GM23338 (cell line): ENCODE results near the gene SMR3A. TPM values are rescaled to one million over a fixed set of nuclear protein-coding genes. Genes with fewer than 3 reads are reported as not detected.

Experiments
- ATAC-seq: fragments of 200-7000 bp; cut with Tn5 transposase; 3 replicates; pipeline ENCODE4 v1.9.1; 2020
- DNase-seq: peaks from one replicate; pipeline ENCODE4 v3.0.0-alpha.2; 2015; ENCODE audit warnings: low spot score
- H2AFZ ChIP-seq: fragments of 200-600 bp; sonication (generic); 2 replicates; pipeline ENCODE4 v1.8.0; 2016; ENCODE audit warnings: antibody characterized with exemption, mild to moderate bottlenecking, moderate library complexity
- H3F3A ChIP-seq: fragments of 200-600 bp; sonication (generic); replicated peaks from 2 replicates; pipeline ENCODE4 v1.8.0; 2017; ENCODE audit warnings: antibody characterized with exemption, mixed run types, low read depth
- H3K27ac ChIP-seq: fragments of 200-600 bp; sonication (generic); 2 replicates; pipeline ENCODE4 v1.6.1; 2016; ENCODE audit warnings: low read depth
- H3K27me3 ChIP-seq: fragments of 200-600 bp; sonication (generic); 2 replicates; pipeline ENCODE4 v1.8.0; 2016; ENCODE audit warnings: mild to moderate bottlenecking, mixed run types, moderate library complexity; ENCODE audit not compliant: insufficient read depth
- H3K36me3 ChIP-seq: fragments of 200-600 bp; sonication (generic); 2 replicates; pipeline ENCODE4 v1.8.0; 2016; ENCODE audit warnings: mild to moderate bottlenecking; ENCODE audit not compliant: insufficient read depth
- H3K4me1 ChIP-seq: fragments of 200-600 bp; sonication (generic); 2 replicates; pipeline ENCODE4 v1.8.0; 2016; ENCODE audit warnings: mild to moderate bottlenecking, moderate library complexity; ENCODE audit not compliant: insufficient read depth
- H3K4me2 ChIP-seq: fragments of 200-600 bp; sonication (generic); 2 replicates; pipeline ENCODE4 v1.7.1; 2017; ENCODE audit warnings: mixed run types
- H3K4me3 ChIP-seq: fragments of 200-600 bp; sonication (generic); 2 replicates; pipeline ENCODE4 v1.6.1; 2016; ENCODE audit warnings: mixed run types
- H3K79me2 ChIP-seq: fragments of 200-600 bp; sonication (generic); replicated peaks from 2 replicates; pipeline ENCODE4 v1.8.0; 2017; ENCODE audit warnings: mild to moderate bottlenecking; ENCODE audit not compliant: insufficient read depth
- H3K9me2 ChIP-seq: fragments of 200-600 bp; sonication (generic); 2 replicates; pipeline ENCODE4 v1.8.0; 2017; ENCODE audit not compliant: insufficient read depth
- H4K20me1 ChIP-seq: fragments of 200-600 bp; sonication (generic); replicated peaks from 2 replicates; pipeline ENCODE4 v1.8.0; 2017; ENCODE audit warnings: mild to moderate bottlenecking; ENCODE audit not compliant: insufficient read depth
- H3K27ac Mint-ChIP-seq: 2 replicates; pipeline ENCODE4 v1.8.0; 2020; ENCODE audit warnings: inconsistent platforms, mild to moderate bottlenecking, moderate library complexity, mixed read lengths
- H3K27me3 Mint-ChIP-seq: 3 replicates; pipeline ENCODE4 v1.8.0; 2022; ENCODE audit warnings: low read depth, mild to moderate bottlenecking, moderate library complexity, mixed read lengths, inconsistent platforms; ENCODE audit not compliant: insufficient read depth, poor library complexity
- H3K36me3 Mint-ChIP-seq: 3 replicates; pipeline ENCODE4 v1.8.0; 2021; ENCODE audit warnings: low read depth, mild to moderate bottlenecking, inconsistent platforms, moderate library complexity, mixed read lengths
- H3K4me1 Mint-ChIP-seq: 3 replicates; pipeline ENCODE4 v1.8.0; 2020; ENCODE audit warnings: mild to moderate bottlenecking, inconsistent platforms, mixed read lengths
- H3K4me3 Mint-ChIP-seq: 3 replicates; pipeline ENCODE4 v1.8.0; 2021; ENCODE audit warnings: moderate library complexity, mild to moderate bottlenecking, inconsistent platforms, mixed read lengths
- H3K9me3 Mint-ChIP-seq: 3 replicates; pipeline ENCODE4 v1.8.0; 2020; ENCODE audit warnings: moderate library complexity, mild to moderate bottlenecking, inconsistent platforms, mixed read lengths
- CREB1 ChIP-seq: fragments of 250-450 bp; sonication (Bioruptor Pico); IDR thresholded peaks from 2 replicates; pipeline ENCODE4 v1.5.0; 2020; ENCODE audit warnings: low read depth, mild to moderate bottlenecking, moderate library complexity
- EZH2 ChIP-seq: fragments of 200-600 bp; sonication (generic); IDR thresholded peaks from one replicate; pipeline ENCODE4 v1.8.0; 2017; ENCODE audit warnings: antibody characterized with exemption, mild to moderate bottlenecking, low read depth; ENCODE audit not compliant: unreplicated experiment
- EZH2phosphoT487 ChIP-seq: fragments of 200-600 bp; sonication (generic); IDR thresholded peaks from one replicate; pipeline ENCODE4 v1.8.1; 2018; ENCODE audit warnings: antibody characterized with exemption; ENCODE audit not compliant: unreplicated experiment
- JUNB ChIP-seq: IDR thresholded peaks from one replicate; pipeline ENCODE4 v1.6.1; 2016; ENCODE audit warnings: antibody characterized with exemption; ENCODE audit not compliant: unreplicated experiment
- NANOG ChIP-seq: IDR thresholded peaks from 2 replicates; pipeline ENCODE4 v1.6.1; 2016; ENCODE audit warnings: antibody characterized with exemption, borderline replicate concordance
- POLR2AphosphoS5 ChIP-seq: IDR thresholded peaks from 2 replicates; pipeline ENCODE4 v1.6.1; 2016; ENCODE audit warnings: antibody characterized with exemption, low read depth
- STAT1 ChIP-seq: IDR thresholded peaks from one replicate; pipeline ENCODE4 v1.6.1; 2016; ENCODE audit warnings: antibody characterized with exemption; ENCODE audit not compliant: unreplicated experiment
- ZNF114 ChIP-seq: fragments of 250-450 bp; sonication (Bioruptor Pico); IDR thresholded peaks from 2 replicates; pipeline ENCODE4 v1.5.0; 2020; ENCODE audit warnings: mild to moderate bottlenecking, moderate library complexity
- ZNF331 ChIP-seq: fragments of 250-450 bp; sonication (Bioruptor Pico); IDR thresholded peaks from 2 replicates; pipeline ENCODE4 v1.5.0; 2020; ENCODE audit warnings: low read depth, mild to moderate bottlenecking, moderate library complexity
- polyA plus RNA-seq: library from polyadenylated mRNA; unstranded; fragments of >200 nt; fragmentation: Nextera tagmentation; extraction: Ambion mirVana; gene quantifications from 2 replicates; pipeline ENCODE4 v1.2.1, GENCODE V29; 2016
- total RNA-seq: library from RNA; depleted of rRNA; stranded (reverse); fragments of >200 nt; shearing (Covaris generic); gene quantifications from 2 replicates; pipeline ENCODE4 v1.2.3, GENCODE V29; 2014
- TF ChIP-seq, protein P1 (sequence below): fragments of 250-450 bp; sonication (Bioruptor Pico); IDR thresholded peaks from 2 replicates; pipeline ENCODE4 v1.5.0; 2020; ENCODE audit warnings: mild to moderate bottlenecking, moderate library complexity
- TF ChIP-seq, protein P2 (sequence below), 2 experiments: fragments of 200-600 bp in 1 of 2; sonication (generic) in 1 of 2; conservative IDR thresholded peaks; 2 replicates each; pipeline versions ENCODE4 v1.5.1 to v1.6.1; 2016 to 2017; ENCODE audit warnings: antibody characterized with exemption in 2 of 2, low read depth in 2 of 2, mild to moderate bottlenecking in 2 of 2, moderate library complexity in 1 of 2
- TF ChIP-seq, protein P3 (sequence below): IDR thresholded peaks from 2 replicates; pipeline ENCODE4 v1.6.1; 2016; ENCODE audit warnings: antibody characterized with exemption
- TF ChIP-seq, protein P4 (sequence below): IDR thresholded peaks from one replicate; pipeline ENCODE4 v1.6.1; 2018; ENCODE audit warnings: antibody characterized with exemption; ENCODE audit not compliant: unreplicated experiment

Gene SMR3A
- total and polyA plus RNA-seq, 2 experiments from 2014 or later: not detected

DNA sequence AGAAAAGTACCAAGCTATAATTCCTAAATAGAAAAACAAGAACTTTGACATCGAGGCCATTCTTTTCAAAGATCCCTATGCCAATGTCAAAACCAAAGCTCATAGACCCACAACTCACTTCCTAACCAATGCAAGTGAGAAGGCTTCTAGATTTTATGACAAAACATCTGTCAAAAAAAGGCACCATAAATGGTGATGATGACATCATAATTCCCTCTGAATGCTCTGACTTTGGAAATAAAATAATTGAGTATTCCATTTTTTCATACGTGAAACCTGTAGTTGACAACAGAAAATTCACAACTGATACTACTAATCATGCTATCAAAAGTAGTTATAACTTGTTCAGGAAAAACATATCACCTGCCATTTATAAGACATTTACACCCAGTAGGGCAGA, 34.5 kb upstream of the SMR3A start:
- no peak overlapping the region for H3K27ac Mint-ChIP-seq
- H3K27ac ChIP-seq: no peak overlapping the region
- H3F3A ChIP-seq: no peaks in the 10 kb centered on the region
- no peaks in the 10 kb centered on the region for H3K4me1 ChIP-seq
- H3K9me2 ChIP-seq: peaks cover 5% of the 10 kb centered on the region
- H2AFZ ChIP-seq: no peak overlapping the region
- no peak for ATAC-seq
- no peaks in the 10 kb centered on the region for H3K79me2 ChIP-seq
- no peak overlapping the region for H3K4me3 ChIP-seq
- DNase-seq: no peak
- no peaks in the 10 kb centered on the region for H4K20me1 ChIP-seq
- H3K36me3 Mint-ChIP-seq: no peaks in the 10 kb centered on the region
- no peaks in the 10 kb centered on the region for H3K36me3 ChIP-seq
- 0 out of 3 replicates have a peak, but pooled peaks cover 3% of the 10 kb centered on the region for H3K9me3 Mint-ChIP-seq
- H3K4me1 Mint-ChIP-seq: no peaks in the 10 kb centered on the region
- TF ChIP-seq, protein P1, sequence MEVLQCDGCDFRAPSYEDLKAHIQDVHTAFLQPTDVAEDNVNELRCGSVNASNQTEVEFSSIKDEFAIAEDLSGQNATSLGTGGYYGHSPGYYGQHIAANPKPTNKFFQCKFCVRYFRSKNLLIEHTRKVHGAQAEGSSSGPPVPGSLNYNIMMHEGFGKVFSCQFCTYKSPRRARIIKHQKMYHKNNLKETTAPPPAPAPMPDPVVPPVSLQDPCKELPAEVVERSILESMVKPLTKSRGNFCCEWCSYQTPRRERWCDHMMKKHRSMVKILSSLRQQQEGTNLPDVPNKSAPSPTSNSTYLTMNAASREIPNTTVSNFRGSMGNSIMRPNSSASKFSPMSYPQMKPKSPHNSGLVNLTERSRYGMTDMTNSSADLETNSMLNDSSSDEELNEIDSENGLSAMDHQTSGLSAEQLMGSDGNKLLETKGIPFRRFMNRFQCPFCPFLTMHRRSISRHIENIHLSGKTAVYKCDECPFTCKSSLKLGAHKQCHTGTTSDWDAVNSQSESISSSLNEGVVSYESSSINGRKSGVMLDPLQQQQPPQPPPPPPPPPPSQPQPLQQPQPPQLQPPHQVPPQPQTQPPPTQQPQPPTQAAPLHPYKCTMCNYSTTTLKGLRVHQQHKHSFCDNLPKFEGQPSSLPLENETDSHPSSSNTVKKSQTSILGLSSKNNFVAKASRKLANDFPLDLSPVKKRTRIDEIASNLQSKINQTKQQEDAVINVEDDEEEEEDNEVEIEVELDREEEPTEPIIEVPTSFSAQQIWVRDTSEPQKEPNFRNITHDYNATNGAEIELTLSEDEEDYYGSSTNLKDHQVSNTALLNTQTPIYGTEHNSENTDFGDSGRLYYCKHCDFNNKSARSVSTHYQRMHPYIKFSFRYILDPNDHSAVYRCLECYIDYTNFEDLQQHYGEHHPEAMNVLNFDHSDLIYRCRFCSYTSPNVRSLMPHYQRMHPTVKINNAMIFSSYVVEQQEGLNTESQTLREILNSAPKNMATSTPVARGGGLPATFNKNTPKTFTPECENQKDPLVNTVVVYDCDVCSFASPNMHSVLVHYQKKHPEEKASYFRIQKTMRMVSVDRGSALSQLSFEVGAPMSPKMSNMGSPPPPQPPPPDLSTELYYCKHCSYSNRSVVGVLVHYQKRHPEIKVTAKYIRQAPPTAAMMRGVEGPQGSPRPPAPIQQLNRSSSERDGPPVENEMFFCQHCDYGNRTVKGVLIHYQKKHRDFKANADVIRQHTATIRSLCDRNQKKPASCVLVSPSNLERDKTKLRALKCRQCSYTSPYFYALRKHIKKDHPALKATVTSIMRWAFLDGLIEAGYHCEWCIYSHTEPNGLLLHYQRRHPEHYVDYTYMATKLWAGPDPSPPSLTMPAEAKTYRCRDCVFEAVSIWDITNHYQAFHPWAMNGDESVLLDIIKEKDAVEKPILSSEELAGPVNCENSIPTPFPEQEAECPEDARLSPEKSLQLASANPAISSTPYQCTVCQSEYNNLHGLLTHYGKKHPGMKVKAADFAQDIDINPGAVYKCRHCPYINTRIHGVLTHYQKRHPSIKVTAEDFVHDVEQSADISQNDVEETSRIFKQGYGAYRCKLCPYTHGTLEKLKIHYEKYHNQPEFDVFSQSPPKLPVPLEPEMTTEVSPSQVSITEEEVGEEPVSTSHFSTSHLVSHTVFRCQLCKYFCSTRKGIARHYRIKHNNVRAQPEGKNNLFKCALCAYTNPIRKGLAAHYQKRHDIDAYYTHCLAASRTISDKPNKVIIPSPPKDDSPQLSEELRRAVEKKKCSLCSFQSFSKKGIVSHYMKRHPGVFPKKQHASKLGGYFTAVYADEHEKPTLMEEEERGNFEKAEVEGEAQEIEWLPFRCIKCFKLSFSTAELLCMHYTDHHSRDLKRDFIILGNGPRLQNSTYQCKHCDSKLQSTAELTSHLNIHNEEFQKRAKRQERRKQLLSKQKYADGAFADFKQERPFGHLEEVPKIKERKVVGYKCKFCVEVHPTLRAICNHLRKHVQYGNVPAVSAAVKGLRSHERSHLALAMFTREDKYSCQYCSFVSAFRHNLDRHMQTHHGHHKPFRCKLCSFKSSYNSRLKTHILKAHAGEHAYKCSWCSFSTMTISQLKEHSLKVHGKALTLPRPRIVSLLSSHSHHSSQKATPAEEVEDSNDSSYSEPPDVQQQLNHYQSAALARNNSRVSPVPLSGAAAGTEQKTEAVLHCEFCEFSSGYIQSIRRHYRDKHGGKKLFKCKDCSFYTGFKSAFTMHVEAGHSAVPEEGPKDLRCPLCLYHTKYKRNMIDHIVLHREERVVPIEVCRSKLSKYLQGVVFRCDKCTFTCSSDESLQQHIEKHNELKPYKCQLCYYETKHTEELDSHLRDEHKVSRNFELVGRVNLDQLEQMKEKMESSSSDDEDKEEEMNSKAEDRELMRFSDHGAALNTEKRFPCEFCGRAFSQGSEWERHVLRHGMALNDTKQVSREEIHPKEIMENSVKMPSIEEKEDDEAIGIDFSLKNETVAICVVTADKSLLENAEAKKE: no peak
- TF ChIP-seq CREB1 (CRISPR knock-in tag) (no peak), POLR2AphosphoS5 (no peak), EZH2phosphoT487 (no peak), ZNF114 (CRISPR knock-in tag) (no peak), JUNB (no peak), STAT1 (no peak), EZH2 (no peak), NANOG (no peak), ZNF331 (CRISPR knock-in tag) (no peak)
- TF ChIP-seq, protein P2, sequence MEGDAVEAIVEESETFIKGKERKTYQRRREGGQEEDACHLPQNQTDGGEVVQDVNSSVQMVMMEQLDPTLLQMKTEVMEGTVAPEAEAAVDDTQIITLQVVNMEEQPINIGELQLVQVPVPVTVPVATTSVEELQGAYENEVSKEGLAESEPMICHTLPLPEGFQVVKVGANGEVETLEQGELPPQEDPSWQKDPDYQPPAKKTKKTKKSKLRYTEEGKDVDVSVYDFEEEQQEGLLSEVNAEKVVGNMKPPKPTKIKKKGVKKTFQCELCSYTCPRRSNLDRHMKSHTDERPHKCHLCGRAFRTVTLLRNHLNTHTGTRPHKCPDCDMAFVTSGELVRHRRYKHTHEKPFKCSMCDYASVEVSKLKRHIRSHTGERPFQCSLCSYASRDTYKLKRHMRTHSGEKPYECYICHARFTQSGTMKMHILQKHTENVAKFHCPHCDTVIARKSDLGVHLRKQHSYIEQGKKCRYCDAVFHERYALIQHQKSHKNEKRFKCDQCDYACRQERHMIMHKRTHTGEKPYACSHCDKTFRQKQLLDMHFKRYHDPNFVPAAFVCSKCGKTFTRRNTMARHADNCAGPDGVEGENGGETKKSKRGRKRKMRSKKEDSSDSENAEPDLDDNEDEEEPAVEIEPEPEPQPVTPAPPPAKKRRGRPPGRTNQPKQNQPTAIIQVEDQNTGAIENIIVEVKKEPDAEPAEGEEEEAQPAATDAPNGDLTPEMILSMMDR (conservative IDR thresholded peaks at IDR 0.05; ENCODE audit: low read depth in 2 of 2): no peak
- TF ChIP-seq, protein P3, sequence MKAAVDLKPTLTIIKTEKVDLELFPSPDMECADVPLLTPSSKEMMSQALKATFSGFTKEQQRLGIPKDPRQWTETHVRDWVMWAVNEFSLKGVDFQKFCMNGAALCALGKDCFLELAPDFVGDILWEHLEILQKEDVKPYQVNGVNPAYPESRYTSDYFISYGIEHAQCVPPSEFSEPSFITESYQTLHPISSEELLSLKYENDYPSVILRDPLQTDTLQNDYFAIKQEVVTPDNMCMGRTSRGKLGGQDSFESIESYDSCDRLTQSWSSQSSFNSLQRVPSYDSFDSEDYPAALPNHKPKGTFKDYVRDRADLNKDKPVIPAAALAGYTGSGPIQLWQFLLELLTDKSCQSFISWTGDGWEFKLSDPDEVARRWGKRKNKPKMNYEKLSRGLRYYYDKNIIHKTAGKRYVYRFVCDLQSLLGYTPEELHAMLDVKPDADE: no peak
- TF ChIP-seq, protein P4, sequence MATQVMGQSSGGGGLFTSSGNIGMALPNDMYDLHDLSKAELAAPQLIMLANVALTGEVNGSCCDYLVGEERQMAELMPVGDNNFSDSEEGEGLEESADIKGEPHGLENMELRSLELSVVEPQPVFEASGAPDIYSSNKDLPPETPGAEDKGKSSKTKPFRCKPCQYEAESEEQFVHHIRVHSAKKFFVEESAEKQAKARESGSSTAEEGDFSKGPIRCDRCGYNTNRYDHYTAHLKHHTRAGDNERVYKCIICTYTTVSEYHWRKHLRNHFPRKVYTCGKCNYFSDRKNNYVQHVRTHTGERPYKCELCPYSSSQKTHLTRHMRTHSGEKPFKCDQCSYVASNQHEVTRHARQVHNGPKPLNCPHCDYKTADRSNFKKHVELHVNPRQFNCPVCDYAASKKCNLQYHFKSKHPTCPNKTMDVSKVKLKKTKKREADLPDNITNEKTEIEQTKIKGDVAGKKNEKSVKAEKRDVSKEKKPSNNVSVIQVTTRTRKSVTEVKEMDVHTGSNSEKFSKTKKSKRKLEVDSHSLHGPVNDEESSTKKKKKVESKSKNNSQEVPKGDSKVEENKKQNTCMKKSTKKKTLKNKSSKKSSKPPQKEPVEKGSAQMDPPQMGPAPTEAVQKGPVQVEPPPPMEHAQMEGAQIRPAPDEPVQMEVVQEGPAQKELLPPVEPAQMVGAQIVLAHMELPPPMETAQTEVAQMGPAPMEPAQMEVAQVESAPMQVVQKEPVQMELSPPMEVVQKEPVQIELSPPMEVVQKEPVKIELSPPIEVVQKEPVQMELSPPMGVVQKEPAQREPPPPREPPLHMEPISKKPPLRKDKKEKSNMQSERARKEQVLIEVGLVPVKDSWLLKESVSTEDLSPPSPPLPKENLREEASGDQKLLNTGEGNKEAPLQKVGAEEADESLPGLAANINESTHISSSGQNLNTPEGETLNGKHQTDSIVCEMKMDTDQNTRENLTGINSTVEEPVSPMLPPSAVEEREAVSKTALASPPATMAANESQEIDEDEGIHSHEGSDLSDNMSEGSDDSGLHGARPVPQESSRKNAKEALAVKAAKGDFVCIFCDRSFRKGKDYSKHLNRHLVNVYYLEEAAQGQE: no peak
- H3K4me2 ChIP-seq: no peak overlapping the region
- no peaks in the 10 kb centered on the region for H3K27me3 ChIP-seq
- no peak overlapping the region for H3K4me3 Mint-ChIP-seq
- peaks cover 4% of the 10 kb centered on the region for H3K27me3 Mint-ChIP-seq
